Fibroblast of skin of abdomen (primary cell): ENCODE measurements around the gene MINPP1.

Source experiments
- DNase-seq: peaks from one replicate; pipeline ENCODE4 v3.0.0-alpha.2; 2013

The MINPP1 gene

DNA sequence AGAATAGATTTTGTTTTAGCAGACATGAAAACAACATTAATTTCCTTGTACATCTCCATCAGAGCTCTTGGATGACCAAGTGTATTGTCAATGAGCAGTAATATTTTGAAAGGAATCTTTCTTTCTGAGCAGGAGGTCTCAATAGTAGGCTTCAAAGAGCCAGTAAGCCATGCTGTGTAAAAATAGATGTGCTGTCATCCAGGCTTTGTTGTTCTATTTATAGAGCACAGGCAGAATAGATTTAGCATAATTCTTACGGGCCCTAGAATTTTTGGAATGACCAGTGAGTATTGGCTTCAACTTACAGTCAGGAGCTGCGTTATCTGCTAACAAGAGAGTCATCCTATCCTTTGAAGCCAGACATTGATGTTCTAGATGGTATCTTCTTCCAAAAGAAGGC lies 19.0 kb downstream of the MINPP1 start:
- no peak for DNase-seq

GRCh38 chr10:87524296-87524695 lies 19.6 kb downstream of the MINPP1 start:
- DNase-seq = no peak

DNA sequence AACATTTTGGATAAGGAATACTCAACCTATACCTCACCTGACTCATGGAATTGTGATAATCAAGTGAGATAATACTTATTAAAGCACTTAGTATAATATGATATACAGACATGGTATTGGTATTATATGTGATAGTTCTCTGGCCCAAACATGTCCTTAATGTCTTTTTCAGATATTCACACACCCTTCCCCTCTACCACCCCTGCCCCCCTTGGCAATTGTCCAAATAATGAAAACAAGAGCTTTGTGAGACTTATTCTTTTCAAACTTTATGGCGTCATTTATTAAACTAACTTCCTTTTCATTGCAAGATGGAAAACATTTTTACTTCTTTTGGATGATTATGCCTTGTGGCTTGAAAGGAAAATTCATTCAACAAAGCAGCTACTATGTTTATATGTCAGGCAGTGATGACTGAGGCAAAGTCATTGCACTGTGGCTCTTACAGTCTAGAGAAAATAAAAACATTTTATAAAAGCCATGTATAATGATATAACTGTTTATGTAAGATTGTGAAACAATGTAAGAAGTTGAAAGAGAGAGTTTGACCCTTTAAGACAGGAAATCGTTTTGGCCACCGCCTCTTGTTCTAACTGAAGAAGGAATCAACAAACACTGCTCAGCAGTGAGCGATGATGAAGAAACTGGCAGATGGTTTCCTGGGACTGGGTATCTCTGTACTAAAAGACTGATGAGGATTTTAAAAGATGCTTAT lies 27.4 kb downstream of the MINPP1 start:
- no peak for DNase-seq

DNA sequence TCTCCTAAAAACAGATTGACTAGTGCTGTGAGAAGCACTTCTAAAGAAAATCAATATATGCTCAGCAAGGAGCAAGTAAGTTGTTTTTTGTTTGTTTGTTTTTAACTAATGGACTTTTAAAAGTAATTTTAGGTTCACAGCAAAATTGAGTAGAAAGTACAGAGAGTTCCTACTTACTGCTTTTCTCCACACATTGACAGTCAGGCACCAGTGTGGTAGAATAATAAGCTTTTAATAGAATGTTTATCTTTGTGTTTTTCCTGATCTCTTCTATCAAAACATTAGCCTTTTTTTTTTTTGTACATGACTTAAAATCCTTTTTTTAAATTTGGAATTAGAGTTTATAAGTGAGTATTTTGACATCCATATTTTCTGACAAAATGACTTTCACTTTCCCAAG lies 28.0 kb downstream of the MINPP1 start:
- DNase-seq = no peak

GRCh38 chr10:87534173-87534858 lies 29.6 kb downstream of the MINPP1 start:
- no peak for DNase-seq

DNA sequence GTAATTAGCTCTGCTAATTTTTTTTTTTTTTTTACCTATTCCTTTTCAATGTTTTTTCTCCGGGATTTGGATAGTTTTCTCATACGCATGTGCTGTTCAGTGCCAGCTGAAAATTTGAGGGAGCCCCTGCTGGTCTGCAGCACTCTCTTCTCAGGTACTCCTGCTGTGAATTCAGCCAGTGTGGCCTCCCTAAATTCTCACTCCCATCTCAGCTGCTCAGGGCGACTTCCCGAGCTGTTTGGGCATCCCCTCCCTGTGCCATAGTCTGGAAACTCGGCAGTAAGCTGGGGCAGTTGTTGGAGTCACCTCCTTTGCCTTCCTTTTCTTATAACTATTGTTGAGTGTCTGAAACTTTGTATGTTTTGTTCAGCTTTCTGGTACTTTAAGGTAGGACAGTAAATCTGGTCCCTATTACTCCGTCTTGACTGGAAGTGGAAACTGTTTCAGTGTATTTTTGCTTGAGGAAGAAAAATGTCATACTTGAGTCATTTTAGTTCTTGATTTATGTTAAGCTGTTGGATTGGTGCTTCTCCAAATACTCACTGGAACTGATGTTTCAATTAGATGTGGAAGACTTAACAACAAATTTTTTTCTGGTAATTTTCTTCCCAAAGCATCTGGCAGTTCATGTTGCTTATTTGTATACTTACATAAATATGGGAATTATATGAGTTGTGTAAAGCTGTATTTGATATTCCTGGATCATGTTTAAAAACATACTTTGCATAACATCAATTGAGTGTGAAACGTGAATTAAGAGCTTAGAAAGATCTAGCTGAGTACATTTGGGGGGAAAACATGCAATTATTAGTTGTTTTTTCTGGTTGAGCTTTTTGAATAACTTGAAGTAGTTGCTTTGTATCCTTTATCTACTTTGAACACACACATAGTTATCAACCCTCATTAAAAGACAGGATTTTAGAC lies 33.7 kb downstream of the MINPP1 start:
- DNase-seq = peak; percentile 60

DNA sequence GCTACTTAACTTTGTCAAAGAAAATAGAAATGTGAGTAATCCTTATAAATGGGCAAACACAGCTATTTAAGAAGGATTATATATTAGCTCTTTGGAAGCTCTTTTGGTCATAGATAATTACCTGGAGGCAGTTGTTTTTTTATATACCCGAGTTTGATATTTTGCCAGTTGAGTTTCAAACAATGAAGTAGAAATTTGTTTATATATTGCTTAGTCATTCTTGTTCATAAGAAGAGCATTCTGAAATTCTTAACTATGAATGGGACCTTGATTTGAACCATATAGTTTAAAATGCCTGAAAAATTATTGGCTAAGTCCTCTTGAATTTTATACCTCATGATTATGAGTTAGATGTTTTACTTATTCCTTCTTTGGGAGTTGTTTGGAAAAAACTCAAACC lies 36.4 kb downstream of the MINPP1 start:
- DNase-seq = no peak

DNA sequence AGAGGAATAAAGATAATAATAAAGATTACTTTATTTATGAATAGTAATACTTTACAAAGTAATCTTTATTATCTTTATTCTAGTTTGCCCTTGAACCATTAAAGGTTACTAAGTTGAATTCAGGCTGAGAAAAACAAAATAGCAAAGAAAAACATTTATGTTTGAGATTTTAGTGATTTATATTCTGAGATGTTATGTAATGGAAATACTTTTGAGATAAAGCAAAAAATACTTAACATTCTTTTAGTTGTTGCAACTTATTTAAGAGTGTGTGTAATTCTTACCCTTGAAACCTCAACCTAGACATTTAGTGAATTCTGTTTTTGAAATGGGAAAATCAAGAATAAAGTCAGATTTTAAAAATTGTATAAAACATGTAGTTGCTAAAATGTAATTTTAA lies 40.0 kb downstream of the MINPP1 start:
- peak; percentile 37 for DNase-seq

GRCh38 chr10:87545783-87546182 lies 41.1 kb downstream of the MINPP1 start:
- DNase-seq = no peak

GRCh38 chr10:87546210-87546609 lies 41.5 kb downstream of the MINPP1 start:
- DNase-seq = no peak

DNA sequence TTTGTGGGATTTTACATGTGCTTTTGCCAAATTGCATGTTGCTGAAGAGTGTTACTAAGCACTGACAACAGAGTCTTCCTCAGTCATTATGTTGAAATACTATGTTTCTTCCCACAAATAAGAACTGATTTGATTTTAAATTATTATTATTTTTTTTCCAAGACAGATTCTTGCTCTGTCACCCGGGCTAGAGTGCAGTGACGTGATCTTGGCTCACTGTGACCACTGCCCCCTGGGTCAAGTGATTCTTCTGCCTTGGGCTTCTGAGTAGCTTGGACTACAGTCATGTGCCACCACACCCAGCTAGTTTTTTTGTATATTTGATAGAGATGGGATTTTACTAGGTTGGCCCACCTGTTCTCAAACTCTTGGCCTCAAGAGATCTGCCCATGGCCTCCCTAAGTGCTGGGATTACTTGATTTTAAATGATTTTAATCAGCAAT lies 42.3 kb downstream of the MINPP1 start:
- DNase-seq = no peak

- peak; percentile 72 for DNase-seq
Measured at GRCh38 chr10:87547734-87548311, 43.1 kb downstream of the MINPP1 start.

GRCh38 chr10:87550741-87551140 lies 46.0 kb downstream of the MINPP1 start:
- DNase-seq = peak; percentile 30

GRCh38 chr10:87551326-87551725 lies 46.6 kb downstream of the MINPP1 start:
- DNase-seq = peak; percentile 10

DNA sequence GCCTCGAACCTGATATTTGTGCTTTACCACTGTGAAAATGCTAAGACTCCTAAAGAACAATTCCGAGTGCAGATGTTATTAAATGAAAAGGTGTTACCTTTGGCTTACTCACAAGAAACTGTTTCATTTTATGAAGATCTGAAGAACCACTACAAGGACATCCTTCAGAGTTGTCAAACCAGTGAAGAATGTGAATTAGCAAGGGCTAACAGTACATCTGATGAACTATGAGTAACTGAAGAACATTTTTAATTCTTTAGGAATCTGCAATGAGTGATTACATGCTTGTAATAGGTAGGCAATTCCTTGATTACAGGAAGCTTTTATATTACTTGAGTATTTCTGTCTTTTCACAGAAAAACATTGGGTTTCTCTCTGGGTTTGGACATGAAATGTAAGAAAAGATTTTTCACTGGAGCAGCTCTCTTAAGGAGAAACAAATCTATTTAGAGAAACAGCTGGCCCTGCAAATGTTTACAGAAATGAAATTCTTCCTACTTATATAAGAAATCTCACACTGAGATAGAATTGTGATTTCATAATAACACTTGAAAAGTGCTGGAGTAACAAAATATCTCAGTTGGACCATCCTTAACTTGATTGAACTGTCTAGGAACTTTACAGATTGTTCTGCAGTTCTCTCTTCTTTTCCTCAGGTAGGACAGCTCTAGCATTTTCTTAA lies 47.7 kb downstream of the MINPP1 start:
- peak; percentile 39 for DNase-seq

- no peak for DNase-seq
Measured at GRCh38 chr10:87557409-87557808, 52.7 kb downstream of the MINPP1 start.

- no peak for DNase-seq
Measured at GRCh38 chr10:87558333-87558732, 53.6 kb downstream of the MINPP1 start.

GRCh38 chr10:87559392-87559791 lies 54.7 kb downstream of the MINPP1 start:
- DNase-seq = no peak

DNA sequence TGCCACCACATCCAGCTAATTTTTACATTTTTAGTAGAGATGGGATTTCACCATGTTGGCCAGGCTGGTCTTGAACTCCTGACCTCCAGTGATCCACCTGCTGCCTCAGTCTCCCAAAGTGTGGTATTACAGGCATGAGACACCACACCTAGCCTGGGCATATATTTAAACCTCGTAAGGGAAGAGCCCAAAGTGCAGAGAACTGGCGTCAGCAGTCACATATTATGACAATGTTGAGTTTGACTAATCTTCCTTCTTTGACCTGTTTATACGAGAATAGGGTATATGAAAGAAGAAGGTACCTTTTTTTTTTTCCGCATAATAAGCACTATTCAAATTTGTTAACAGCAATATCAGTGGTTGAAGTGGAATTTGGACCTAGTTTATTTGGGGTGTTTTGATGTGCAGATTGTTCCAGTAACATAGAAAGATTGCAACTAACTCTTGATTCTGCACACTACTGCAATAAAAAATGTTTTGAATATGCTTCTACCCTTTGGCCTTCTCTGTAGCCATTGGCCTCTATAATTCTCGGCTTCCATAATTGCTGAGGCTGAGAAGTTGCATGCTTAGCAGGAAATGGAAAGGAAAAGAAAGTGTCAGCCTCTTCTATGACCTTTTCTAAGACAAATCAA lies 55.9 kb downstream of the MINPP1 start:
- no peak for DNase-seq

GRCh38 chr10:87562750-87563149 lies 58.1 kb downstream of the MINPP1 start:
- no peak for DNase-seq

DNA sequence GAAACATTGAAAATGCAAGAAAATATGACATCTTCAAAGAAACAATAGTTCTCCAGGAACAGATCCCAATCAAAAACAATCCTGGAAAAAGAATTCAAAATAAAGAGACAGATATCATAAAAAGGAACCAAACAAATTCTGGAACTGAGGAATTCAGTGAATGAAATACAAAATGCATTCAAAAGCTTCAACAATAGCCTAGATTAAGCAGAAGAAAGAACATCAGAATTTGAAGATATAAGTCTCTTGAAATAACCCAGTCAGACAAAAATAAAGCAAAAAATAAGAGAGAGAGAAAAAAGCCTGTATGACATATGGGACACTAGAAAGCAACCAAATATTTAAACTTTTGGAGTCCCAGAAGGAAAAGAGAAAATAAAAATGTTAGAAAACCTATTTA lies 60.3 kb downstream of the MINPP1 start:
- no peak for DNase-seq

DNA sequence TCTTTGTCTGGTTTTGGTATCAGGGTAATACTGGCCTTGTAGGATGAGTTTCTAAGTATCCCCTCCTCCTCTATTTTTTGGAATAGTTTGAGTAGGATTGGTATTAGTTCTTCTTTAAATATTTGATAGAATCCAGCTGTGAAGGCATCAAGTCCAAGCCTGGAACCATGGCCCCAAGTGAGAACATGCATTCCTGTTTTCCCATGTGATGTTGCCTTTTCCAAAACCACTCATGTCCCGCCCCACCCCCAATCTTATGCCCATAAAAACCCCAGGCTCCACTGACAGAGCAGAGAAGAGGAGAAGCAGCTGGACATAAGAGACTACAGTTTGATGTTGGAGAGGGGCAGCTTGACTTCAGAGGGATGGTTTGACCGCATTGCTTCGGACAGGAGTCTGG lies 71.2 kb downstream of the MINPP1 start:
- no peak for DNase-seq
